ENCODE measurements around the gene AGR3. TPM values are rescaled to one million over a fixed set of nuclear protein-coding genes. Genes with fewer than 3 reads are reported as not detected.
"Not testable (repeated sequence)": the region's sequence is repeated elsewhere in the genome, so short reads cannot be mapped to it uniquely, and the experiment has no call there.

AGR3 gene
- total RNA-seq, 1 donor from 2014 or later, result not detected

GRCh38 chr7:16891338-16891737, 9.6 kb upstream of the AGR3 start:
- DNase-seq, result peak; percentile 60

DNA sequence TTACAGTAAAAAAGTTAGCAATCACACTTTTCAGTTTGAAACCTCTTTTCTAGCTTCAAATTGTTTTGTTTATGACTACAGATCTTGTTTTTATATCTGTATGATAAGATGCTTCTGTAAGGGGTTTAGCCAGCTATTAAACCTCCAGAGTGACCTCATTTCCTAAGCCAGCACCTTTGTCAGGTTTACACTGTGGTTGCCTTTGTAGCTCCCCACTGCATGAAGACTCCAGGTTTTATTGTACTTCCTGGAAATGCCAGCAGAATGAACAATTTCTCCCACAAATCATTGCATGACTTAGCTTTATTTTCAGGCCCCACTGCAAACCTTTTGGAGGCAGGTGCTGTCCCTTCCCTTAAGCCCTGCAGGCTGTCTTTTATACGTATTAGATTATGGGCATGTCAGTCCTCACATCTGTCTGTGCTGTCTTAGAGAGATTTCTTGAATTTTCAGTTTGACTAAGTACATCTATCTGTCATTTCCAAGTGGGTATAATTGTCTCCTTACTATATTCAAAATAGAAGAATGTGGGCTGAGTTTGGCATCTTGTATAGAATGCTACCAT, 8.2 kb upstream of the AGR3 start:
- no peak for DNase-seq

DNA sequence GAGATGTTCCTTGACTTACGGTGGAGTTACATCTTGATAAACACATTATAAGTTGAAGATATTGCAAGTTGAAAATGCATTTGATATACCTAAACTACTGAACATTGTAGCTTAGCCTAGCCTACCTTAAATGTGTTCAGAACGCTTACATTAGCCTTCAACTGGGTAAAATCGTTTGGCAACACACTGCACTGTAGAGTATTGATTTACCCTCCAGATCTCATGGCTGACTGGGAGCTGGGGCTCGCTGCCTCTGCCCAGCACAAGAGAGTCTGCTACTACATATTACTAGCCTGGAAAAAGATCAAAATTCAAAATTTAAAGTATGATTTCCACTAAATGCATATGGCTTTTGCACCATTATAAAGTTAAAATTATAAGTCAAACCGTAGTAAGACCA, 7.5 kb upstream of the AGR3 start:
- no peak for DNase-seq

GRCh38 chr7:16883918-16884317, 2.1 kb upstream of the AGR3 start:
- no peak for DNase-seq

- no peak for DNase-seq
Measured at GRCh38 chr7:16880554-16880953, 1.2 kb downstream of the AGR3 start.

GRCh38 chr7:16879181-16879580, 2.6 kb downstream of the AGR3 start:
- no peak for DNase-seq

GRCh38 chr7:16875861-16876260, 5.9 kb downstream of the AGR3 start:
- no peak for DNase-seq

- DNase-seq, result no peak
Measured at GRCh38 chr7:16874066-16874465, 7.7 kb downstream of the AGR3 start.

GRCh38 chr7:16867328-16867727, 14.5 kb downstream of the AGR3 start:
- DNase-seq, result no peak

- DNase-seq, result not testable (repeated sequence)
Measured at GRCh38 chr7:16853189-16853588, 28.6 kb downstream of the AGR3 start.

GRCh38 chr7:16851829-16852228, 30.0 kb downstream of the AGR3 start:
- peak; percentile 67 for DNase-seq

- no peak for DNase-seq
Measured at GRCh38 chr7:16850614-16851466, 30.9 kb downstream of the AGR3 start.

GRCh38 chr7:16849296-16850148, 32.3 kb downstream of the AGR3 start:
- DNase-seq, result no peak

GRCh38 chr7:16847381-16847860, 34.4 kb downstream of the AGR3 start:
- no peak for DNase-seq

GRCh38 chr7:16846601-16847165, 35.1 kb downstream of the AGR3 start:
- no peak for DNase-seq

- no peak for DNase-seq
Measured at GRCh38 chr7:16845746-16846145, 36.0 kb downstream of the AGR3 start.

DNA sequence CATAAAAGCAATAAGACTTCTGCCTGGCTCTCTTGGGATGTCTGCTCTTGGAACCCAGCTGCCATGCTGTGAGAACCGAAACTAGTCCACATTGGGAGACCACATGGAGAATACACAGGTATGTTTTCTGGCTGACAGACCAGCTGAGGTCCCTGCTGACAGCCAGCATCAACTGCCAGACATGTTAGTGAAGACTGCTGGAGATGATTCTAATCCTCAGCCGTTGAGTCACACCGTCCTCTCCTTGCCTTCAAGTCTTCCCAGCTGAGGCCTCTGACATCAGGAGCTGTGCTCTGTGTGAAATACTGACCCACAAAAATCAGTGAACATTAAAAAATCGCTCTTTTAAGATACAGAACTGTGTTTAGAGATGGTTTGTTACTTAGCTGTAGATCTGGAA, 40.1 kb downstream of the AGR3 start:
- DNase-seq, result no peak

DNA sequence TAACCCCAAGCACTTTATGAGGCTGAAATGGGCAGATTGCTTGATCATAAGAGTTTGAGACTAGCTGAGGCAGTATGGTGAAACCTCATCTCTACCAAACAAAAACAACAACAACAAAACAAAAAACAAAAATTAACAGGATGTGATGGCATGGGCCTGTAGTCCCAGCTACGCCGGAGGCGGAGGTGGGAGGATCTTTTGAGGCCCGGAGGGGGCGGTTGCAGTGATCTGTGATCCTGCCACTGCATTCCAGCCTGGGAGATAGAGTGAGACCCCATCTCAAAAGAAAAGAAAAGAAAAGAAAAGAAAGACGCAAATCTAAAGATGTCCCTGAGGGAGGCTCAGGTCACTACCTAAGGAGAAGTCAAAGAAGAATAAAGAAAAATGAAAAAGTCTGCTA, 41.7 kb downstream of the AGR3 start:
- no peak for DNase-seq

DNA sequence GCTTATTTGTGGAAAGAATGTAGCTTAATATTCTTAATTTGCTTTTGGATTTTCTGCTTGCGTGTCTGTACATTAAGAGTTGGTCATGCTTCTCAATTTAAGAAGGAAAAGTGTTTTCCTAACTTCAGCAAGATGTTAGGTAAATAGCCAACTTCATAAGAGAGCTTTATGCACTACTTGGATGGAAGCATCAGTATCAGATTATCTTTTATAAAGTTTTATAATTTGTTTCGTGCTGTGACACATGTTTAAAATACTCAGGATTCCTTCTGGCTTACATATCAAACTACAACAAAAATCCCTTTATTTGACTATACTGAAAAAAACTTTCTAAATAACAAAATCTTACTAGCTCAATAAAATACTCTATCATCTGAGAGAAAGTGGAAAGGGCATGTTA, 42.1 kb downstream of the AGR3 start:
- no peak for DNase-seq

- DNase-seq, result no peak
Measured at GRCh38 chr7:16838891-16839290, 42.9 kb downstream of the AGR3 start.

- no peak for DNase-seq
Measured at GRCh38 chr7:16838386-16838785, 43.4 kb downstream of the AGR3 start.

DNA sequence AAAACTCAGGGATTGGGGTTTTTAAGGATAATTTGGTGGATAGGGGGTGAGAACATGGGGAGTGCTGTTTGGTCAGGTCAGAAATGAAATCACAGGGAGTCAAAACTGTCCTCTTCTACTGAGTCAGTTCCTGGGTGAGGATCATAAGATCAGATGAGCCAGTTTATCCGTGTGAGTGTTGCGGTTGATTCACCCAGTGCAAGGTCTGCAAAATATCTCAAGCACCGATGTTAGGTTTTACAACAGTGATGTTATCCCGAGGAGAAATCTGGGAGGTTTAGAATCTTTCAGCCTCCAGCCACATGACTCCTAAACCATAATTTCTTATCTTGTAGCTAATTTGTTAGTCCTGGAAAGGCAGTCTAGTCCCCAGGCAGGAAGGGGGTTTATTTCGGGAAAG, 45.3 kb downstream of the AGR3 start:
- DNase-seq, result no peak

- DNase-seq, result no peak
Measured at GRCh38 chr7:16833373-16833772, 48.4 kb downstream of the AGR3 start.

Measured in dermis blood vessel endothelial cell (primary cell).